Right lobe of liver (tissue), 6 donors: ENCODE data around the gene MCRIP1. TPM values are rescaled to one million over a fixed set of nuclear protein-coding genes. Genes with fewer than 3 reads are reported as not detected.

Experiments
- ATAC-seq, 4 donors: fragments of 200-7000 bp; cut with Tn5 transposase; one replicate each; pipeline ENCODE4 v1.9.1; 2020; ENCODE audit warnings: mild to moderate bottlenecking in 4 of 4, moderate library complexity in 4 of 4
- DNase-seq, 3 donors: peaks; one replicate each; pipeline ENCODE4 v3.0.0-alpha.2; 2020
- H3K27ac ChIP-seq, 3 donors: fragments of 200-600 bp; one replicate each; pipeline ENCODE4 v1.8.0; 2022
- H3K27me3 ChIP-seq, 2 donors: fragments of 200-600 bp; one replicate each; pipeline ENCODE4 v1.8.0; 2022
- H3K36me3 ChIP-seq, 4 donors: fragments of 200-600 bp; sonication (generic) in 1 of 4; one replicate each; pipeline versions ENCODE4 v1.5.1 to v1.8.0; 2017 to 2022; ENCODE audit warnings: control low read depth in 1 of 4
- H3K4me1 ChIP-seq, 4 donors: fragments of 200-600 bp; sonication (generic) in 1 of 4; one replicate each; pipeline versions ENCODE4 v1.5.1 to v1.8.0; 2017 to 2022; ENCODE audit warnings: control low read depth in 1 of 4
- H3K4me3 ChIP-seq, 3 donors: fragments of 200-600 bp; one replicate each; pipeline ENCODE4 v1.8.0; 2022
- H3K9me3 ChIP-seq, 4 donors: fragments of 200-600 bp; sonication (generic) in 1 of 4; one replicate each; pipeline versions ENCODE4 v1.5.1 to v1.8.0; 2017 to 2022; ENCODE audit warnings: control low read depth in 1 of 4
- POLR2A ChIP-seq: fragments of 450-650 bp; IDR thresholded peaks from one replicate; pipeline ENCODE4 v1.6.1; 2017; ENCODE audit warnings: antibody characterized with exemption, mild to moderate bottlenecking
- WGBS: methylation state at CpG from one replicate; pipeline ENCODE4 v1.1.6; 2018; ENCODE audit warnings: low coverage, low lambda C conversion rate; ENCODE audit not compliant: insufficient coverage; ENCODE audit errors: missing lambda C conversion rate; 5-methylcytosine and 5-hydroxymethylcytosine counted together
- intact Hi-C, 2 donors: fragments of 100-400 bp; cut with DNase I; formaldehyde crosslinking; loops; one replicate each; pipeline versions ENCODE4 v1.11.2 to v1.14.1; 2022
- total RNA-seq, 6 experiments: library from RNA; depleted of rRNA in 2 of 6; stranded (reverse); fragments of >200 nt in 2 of 6; fragmentation: NEBNext Ultra II Directional in 3 of 6; extraction: Animal tissue kit (Norgen Biotek cat#: 25700) in 3 of 6; gene quantifications; one replicate each; pipeline versions ENCODE4 v1.1.0 to v1.2.4, GENCODE V29; 2016 to 2023
- TF ChIP-seq, protein P1 (sequence below), 4 donors: fragments of 200-600 bp in 3 of 4; fragments of 450-650 bp in 1 of 4; IDR thresholded peaks; one replicate each; pipeline versions ENCODE4 v1.5.1 to v1.8.0; 2016 to 2022; ENCODE audit warnings: antibody characterized with exemption in 4 of 4, mild to moderate bottlenecking in 2 of 4
- donor health status: DM: no; HTN: yes; CAD: no.
- donor health status: DM: no; HTN: no; CAD: no.
- donor health status: DM: no; HTN: no; CAD: no.
- donor health status: DM: no; HTN: yes; CAD: no.
- donor health status: DM: no; HTN: yes; CAD: no.

Gene MCRIP1
- total RNA-seq, 6 experiments from 2014 or later: 19.0 to 32.6 (median 25.7) TPM

DNA sequence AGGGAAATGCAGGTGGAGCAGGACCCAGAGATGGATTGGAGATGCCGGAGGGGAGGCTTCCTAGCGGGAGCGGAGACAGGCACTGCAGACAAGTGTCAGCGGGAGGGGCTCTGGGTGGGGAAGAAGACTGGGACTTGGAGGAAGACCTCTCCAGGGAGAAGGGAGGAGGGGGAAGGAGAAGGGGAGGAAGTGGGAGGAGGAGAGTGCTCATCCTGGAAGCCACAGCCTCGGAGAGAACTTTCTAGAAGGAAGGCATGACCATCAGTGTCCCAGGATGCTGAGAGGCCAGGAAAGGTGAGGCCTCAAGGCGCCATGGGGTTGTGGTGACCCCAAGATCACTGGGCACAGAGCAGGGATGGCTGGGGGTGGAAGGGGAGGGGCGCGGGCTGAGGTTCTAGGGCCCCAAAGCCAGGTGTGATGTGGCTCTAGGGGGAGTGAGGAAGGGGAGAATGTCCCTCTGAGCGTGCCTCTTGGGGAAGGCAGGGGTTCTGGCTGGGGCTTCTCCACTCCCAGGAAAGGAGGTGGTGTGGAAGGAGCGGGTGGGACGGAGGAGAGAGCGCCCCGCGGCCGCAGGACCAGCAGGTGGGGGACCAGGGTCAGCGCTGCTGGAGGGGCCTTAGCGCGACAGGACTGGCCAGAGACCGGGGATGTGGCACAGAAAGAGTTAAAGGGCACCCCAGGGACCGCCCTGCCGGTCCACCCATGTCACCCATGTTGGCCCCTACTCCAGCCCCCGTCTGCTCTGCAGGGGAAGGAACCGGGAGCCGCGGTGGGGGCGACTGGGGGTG, 30.0 kb downstream of the MCRIP1 start:
- TF ChIP-seq, protein P1, sequence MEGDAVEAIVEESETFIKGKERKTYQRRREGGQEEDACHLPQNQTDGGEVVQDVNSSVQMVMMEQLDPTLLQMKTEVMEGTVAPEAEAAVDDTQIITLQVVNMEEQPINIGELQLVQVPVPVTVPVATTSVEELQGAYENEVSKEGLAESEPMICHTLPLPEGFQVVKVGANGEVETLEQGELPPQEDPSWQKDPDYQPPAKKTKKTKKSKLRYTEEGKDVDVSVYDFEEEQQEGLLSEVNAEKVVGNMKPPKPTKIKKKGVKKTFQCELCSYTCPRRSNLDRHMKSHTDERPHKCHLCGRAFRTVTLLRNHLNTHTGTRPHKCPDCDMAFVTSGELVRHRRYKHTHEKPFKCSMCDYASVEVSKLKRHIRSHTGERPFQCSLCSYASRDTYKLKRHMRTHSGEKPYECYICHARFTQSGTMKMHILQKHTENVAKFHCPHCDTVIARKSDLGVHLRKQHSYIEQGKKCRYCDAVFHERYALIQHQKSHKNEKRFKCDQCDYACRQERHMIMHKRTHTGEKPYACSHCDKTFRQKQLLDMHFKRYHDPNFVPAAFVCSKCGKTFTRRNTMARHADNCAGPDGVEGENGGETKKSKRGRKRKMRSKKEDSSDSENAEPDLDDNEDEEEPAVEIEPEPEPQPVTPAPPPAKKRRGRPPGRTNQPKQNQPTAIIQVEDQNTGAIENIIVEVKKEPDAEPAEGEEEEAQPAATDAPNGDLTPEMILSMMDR (IDR thresholded peaks at IDR 0.05): no peak
- intact Hi-C loops: no loop called here
- H3K9me3 ChIP-seq: no peaks in the 10 kb centered on the region
- peak overlapping the region in 2 of 3 donors; percentile 70 to 86 for H3K4me3 ChIP-seq
- no peaks in the 10 kb centered on the region for H3K27me3 ChIP-seq
- H3K36me3 ChIP-seq: no peaks in the 10 kb centered on the region
- peak in 2 of 3 donors; percentile 45 to 54 for DNase-seq
- peaks cover 0 to 17% (median 6%) of the 10 kb centered on the region in 4 donors for H3K4me1 ChIP-seq
- no peak for ATAC-seq
- no peak overlapping the region for H3K27ac ChIP-seq
- 40% methylated on average over 13 of the region's 26 CpGs for WGBS

DNA sequence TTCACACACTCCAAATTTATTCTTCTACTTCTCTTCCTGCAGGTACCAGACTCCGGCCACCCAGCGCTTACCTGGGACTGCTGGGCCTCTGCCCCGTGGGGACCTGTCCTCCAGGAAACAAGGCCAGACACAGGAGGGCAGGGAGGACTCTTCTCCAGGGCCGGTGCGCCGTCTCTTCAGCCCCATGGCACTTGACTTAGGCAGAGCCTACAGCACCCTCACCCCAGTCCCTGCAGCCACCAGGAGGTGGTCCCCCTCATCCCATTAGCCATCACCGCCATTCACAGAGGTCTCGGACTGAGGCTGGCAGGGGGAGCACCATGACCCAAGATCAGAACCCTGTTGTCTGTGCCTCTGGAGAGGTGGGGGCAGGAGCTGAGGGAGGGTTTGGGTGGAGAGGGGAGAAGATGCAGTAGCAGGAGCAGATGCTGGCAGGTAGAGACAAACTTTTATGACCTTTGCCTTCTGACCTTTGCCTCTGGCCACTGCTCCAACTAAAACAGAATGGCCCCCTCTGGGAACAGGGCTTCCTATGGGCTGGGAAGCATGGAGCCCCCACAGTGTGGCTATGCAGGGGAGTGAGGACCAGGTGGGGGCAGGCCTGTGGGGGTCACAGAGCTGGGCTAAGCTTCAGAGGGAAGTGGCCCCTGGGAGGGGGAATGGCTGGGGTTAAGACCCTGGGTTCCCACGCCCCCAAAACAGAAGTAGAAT, 30.9 kb downstream of the MCRIP1 start:
- H3K4me3 ChIP-seq: no peak overlapping the region
- TF ChIP-seq, protein P1 (IDR thresholded peaks at IDR 0.05): no peak
- no peak for TF ChIP-seq POLR2A
- no peak overlapping the region for H3K27ac ChIP-seq
- 87% methylated on average over 7 of the region's 9 CpGs for WGBS
- ATAC-seq: peak in 1 of 4 donors; percentile 10
- H3K4me1 ChIP-seq: peaks cover 0 to 17% (median 6%) of the 10 kb centered on the region in 4 donors
- intact Hi-C loops: no loop called here
- H3K9me3 ChIP-seq: no peaks in the 10 kb centered on the region
- no peak for DNase-seq
- no peaks in the 10 kb centered on the region for H3K36me3 ChIP-seq
- H3K27me3 ChIP-seq: no peaks in the 10 kb centered on the region

DNA sequence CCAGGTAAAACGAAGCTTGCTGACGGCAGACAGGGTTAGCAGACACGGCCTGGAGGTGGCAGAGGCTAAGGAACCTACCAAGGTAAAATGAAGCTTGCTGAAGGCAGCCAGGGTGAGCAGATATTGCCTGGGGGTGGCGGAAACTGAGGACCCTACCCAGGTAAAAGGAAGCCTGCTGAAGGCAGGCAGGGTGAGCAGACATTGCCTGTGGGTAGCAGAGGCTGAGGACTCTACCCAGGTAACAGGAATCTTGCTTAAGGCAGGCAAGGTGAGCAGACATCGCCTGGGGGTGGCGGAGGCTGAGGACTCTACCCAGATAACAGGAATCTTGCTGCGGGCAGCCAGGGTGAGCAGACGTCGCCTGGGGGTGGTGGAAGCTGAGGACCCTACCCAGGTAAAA, 31.8 kb downstream of the MCRIP1 start:
- H3K27ac ChIP-seq: no peak overlapping the region
- 84% methylated on average over 7 of the region's 9 CpGs for WGBS
- intact Hi-C loops: no loop called here
- no peaks in the 10 kb centered on the region for H3K27me3 ChIP-seq
- H3K4me3 ChIP-seq: no peak overlapping the region
- no peaks in the 10 kb centered on the region for H3K9me3 ChIP-seq
- DNase-seq (no peak), ATAC-seq (no peak)
- TF ChIP-seq, protein P1 (IDR thresholded peaks at IDR 0.05): no peak
- no peak for TF ChIP-seq POLR2A
- no peaks in the 10 kb centered on the region for H3K36me3 ChIP-seq
- peaks cover 0 to 17% (median 6%) of the 10 kb centered on the region in 4 donors for H3K4me1 ChIP-seq

DNA sequence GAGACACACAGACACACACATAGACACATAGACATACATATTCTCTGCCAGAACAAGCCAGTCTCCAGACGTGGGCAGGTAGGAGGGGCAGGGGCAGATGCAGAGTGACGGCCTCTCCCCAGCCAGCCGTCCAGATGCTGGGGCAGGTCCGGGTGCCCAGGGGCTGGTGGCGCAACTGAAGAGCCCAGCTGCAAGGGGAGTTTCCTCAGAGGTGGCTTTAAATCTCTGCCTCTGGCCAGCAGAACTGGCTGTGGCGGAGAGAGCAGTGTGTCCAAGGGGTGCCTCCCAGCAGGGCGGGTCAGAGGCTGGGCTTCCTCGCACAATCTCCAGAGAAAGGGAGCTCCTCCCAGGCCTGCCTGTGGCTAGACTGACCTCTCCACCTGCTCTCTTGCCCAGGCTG, 38.6 kb downstream of the MCRIP1 start:
- DNase-seq: peak in 2 of 3 donors; percentile 54 to 62
- ATAC-seq: peak; percentile 76 to 93 (median 92)
- TF ChIP-seq, protein P1 (IDR thresholded peaks at IDR 0.05): no peak
- TF ChIP-seq POLR2A: no peak
- Histone ChIP-seq H3K4me1 (no peaks in the 10 kb centered on the region), H3K9me3 (no peaks in the 10 kb centered on the region), H3K36me3 (no peaks in the 10 kb centered on the region), H3K27ac (no peak overlapping the region), H3K27me3 (no peaks in the 10 kb centered on the region), H3K4me3 (no peak overlapping the region)
- intact Hi-C loops: no loop called here
- 15% methylated on average over 6 of the region's 8 CpGs for WGBS
